NCI-H2227 (cell line): ENCODE results near the gene ZNF442.
"Not testable (repeated sequence)": the region's sequence is repeated elsewhere in the genome, so short reads cannot be mapped to it uniquely, and the experiment has no call there.

Experiments
- DNase-seq: peaks from one replicate; lab custom pipeline; 2025; ENCODE audit not compliant: unreplicated experiment; lab: John Stamatoyannopoulos, UW

The ZNF442 gene

DNA sequence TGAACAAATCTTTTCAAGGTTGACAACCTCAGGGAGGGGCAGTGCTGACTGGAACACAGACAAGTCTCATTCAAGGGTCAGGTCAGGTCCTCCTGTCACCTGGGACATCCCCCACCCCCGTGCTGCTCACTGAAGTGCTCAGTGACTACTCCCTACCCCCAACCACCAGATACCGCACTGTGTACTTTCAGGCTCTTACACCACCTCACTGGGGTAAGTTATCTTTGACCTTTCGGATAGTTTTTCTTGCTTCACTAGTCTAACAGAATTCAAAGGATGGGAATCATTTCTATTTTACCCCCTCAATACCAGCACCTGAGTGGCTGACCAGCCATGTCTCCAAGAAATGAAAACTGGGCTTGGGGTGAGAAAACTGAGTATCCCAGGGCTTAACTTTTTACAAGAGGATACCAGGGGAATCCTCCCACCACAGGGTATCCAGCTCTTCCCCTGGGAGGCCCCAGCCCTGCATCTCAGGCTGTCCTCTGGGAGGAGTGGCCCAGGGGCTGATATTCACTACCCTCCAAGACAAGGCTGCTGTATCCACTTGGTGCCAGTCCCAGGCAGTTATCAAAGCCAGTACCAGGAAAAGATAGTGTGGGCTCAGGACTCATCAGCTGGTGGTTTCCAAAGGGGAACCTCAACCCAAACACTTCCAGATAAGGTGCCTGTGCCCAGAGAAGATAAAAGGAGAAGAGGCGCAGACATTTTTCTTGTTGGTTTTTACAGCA lies 34.1 kb downstream of the ZNF442 start:
- DNase-seq: no peak

- no peak for DNase-seq
These were observed 35.1 kb downstream of the ZNF442 start for GRCh38 chr19:12330340-12330739.

DNA sequence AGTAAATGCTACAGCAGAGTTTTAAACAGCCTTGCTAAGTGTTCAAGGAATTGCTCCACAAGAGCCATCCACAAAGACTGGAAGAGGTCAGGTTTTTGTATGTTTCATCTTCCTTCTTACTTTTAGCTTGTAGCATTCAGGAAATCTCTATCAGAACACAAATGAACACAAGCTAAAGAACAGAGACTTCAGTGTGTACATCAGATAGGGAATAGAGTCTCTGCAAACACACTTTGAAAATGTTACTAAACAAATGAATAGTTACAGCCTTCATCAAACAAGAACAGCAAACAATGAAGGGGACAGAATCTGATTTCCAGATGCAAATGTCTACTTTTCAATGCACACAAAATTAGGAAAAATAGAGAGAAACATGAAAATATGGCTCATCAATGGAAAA lies 39.8 kb downstream of the ZNF442 start:
- DNase-seq: no peak

DNA sequence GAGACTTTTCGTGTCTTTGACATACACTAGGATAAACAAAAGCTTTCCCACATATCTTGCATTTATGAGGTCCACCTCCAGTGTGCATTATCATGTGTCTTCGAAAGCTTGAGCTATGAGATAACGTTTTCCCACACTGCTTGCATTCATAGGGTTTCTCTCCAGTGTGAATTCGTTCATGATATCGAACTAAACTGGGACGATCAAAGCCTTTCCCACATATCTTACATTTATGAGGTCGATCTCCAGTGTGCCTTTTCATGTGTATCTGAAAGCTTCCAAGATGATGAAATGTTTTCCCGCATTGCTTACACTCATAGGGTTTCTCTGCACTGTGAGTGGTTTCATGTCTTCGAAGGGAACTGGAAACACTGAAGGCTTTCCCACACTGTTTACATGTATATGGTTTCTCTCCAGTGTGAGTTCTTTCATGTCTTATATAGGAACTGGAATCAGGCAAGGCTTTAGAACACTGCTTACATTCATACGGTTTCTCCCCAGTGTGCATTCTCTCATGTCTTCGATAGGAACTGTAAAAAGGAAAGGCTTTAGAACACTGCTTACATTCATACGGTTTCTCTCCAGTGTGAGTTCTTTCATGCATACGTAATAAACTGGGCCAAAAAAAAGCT lies 46.6 kb downstream of the ZNF442 start:
- DNase-seq: no peak

DNA sequence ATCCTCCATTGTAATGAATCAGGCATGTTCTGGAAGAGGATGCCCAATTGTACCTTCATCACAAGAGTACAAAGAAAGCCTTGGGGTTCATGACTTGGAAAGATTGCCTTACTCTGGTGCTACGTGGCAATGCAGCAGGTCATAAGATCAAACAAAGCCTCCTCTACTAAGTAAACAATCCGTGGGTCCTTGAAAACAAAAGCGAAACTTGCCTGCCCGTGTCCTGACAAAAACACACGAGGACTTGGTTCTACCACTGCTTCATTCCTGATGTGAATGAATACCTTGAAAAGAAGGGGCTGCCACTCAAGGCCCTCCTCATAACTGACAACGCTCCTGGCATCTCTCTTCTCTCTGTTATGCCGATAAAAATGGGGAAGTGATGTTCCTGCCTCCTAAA lies 50.9 kb downstream of the ZNF442 start:
- no peak for DNase-seq

DNA sequence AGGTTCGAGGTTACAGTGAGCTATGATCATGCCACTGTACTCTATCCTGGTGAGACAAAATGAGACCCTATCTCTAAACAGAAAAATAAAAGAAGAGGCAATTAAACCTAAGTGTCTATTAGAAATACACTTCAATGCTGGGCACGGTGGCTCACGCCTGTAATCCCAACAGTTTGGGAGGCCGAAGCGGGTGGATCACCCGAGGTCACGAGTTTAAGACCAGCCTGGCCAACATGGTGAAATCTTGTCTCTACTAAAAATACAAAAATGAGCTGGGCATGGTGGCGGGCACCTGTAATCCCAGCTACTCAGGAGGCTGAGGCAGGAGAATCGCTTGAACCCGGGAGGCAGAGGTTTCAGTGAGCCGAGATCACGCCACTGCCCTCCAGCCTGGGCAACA lies 56.6 kb downstream of the ZNF442 start:
- not testable (repeated sequence) for DNase-seq
